Smooth muscle cell (in vitro differentiated cells): Measurements from ENCODE around the gene VSTM2L. TPM values are rescaled to one million over a fixed set of nuclear protein-coding genes. Genes with fewer than 3 reads are reported as not detected.

Source experiments
- DNase-seq: peaks from one replicate; lab custom pipeline; 2025; ENCODE audit not compliant: unreplicated experiment; lab: John Stamatoyannopoulos, UW
- H2AFZ ChIP-seq: fragments of 200-600 bp; sonication (generic); 2 replicates; pipeline ENCODE4 v1.6.0; 2016; ENCODE audit warnings: antibody characterized with exemption, low read depth, mild to moderate bottlenecking
- H3F3A ChIP-seq: fragments of 200-600 bp; sonication (generic); 2 replicates; pipeline ENCODE4 v1.6.0; 2017; ENCODE audit warnings: antibody characterized with exemption, low read depth
- H3K27ac ChIP-seq: fragments of 200-600 bp; sonication (generic); 2 replicates; pipeline ENCODE4 v1.5.1; 2016; ENCODE audit warnings: low read depth, mild to moderate bottlenecking
- H3K27me3 ChIP-seq: fragments of 200-600 bp; sonication (generic); 2 replicates; pipeline ENCODE4 v1.6.1; 2016; ENCODE audit warnings: low read depth, mild to moderate bottlenecking
- H3K36me3 ChIP-seq: fragments of 200-600 bp; sonication (generic); 2 replicates; pipeline ENCODE4 v1.5.1; 2016; ENCODE audit warnings: low read depth
- H3K4me1 ChIP-seq: fragments of 200-600 bp; sonication (generic); 2 replicates; pipeline ENCODE4 v1.5.1; 2016; ENCODE audit warnings: low read depth
- H3K4me2 ChIP-seq: fragments of 200-600 bp; sonication (generic); 2 replicates; pipeline ENCODE4 v1.6.0; 2016; ENCODE audit warnings: mild to moderate bottlenecking
- H3K4me3 ChIP-seq: fragments of 200-600 bp; sonication (generic); 2 replicates; pipeline ENCODE4 v1.5.1; 2016; ENCODE audit warnings: mild to moderate bottlenecking
- H3K79me2 ChIP-seq: fragments of 200-600 bp; sonication (generic); 2 replicates; pipeline ENCODE4 v1.6.0; 2016; ENCODE audit warnings: low read depth, mild to moderate bottlenecking
- H3K9ac ChIP-seq: fragments of 200-600 bp; sonication (generic); 2 replicates; pipeline ENCODE4 v1.6.0; 2016; ENCODE audit warnings: low read depth
- H3K9me3 ChIP-seq: fragments of 200-600 bp; sonication (generic); replicated peaks from 2 replicates; pipeline ENCODE4 v1.5.1; 2016; ENCODE audit warnings: low read depth
- H4K20me1 ChIP-seq: fragments of 200-600 bp; sonication (generic); 2 replicates; pipeline ENCODE4 v1.6.0; 2016; ENCODE audit warnings: low read depth
- WGBS: methylation state at CpG from one replicate; pipeline ENCODE4 v1.1.7; 2016; ENCODE audit warnings: low lambda C conversion rate; 5-methylcytosine and 5-hydroxymethylcytosine counted together
- polyA plus RNA-seq: library from polyadenylated mRNA; unstranded; fragments of >200 nt; fragmentation: Nextera tagmentation; extraction: Ambion mirVana; gene quantifications from 2 replicates; pipeline ENCODE4 v1.2.1, GENCODE V29; 2016
- total RNA-seq: library from RNA; depleted of rRNA; stranded (reverse); fragments of >200 nt; gene quantifications from 2 replicates; pipeline ENCODE4 v1.2.3, GENCODE V29; 2014
- TF ChIP-seq, protein P1 (sequence below): fragments of 200-600 bp; sonication (generic); IDR thresholded peaks from 2 replicates; pipeline ENCODE4 v1.5.1; 2017; ENCODE audit warnings: borderline replicate concordance, mild to moderate bottlenecking, antibody characterized with exemption; ENCODE audit not compliant: insufficient read depth, poor library complexity, severe bottlenecking

VSTM2L gene
- total and polyA plus RNA-seq, 2 experiments from 2014 or later = 0.56 to 1.9 TPM

DNA sequence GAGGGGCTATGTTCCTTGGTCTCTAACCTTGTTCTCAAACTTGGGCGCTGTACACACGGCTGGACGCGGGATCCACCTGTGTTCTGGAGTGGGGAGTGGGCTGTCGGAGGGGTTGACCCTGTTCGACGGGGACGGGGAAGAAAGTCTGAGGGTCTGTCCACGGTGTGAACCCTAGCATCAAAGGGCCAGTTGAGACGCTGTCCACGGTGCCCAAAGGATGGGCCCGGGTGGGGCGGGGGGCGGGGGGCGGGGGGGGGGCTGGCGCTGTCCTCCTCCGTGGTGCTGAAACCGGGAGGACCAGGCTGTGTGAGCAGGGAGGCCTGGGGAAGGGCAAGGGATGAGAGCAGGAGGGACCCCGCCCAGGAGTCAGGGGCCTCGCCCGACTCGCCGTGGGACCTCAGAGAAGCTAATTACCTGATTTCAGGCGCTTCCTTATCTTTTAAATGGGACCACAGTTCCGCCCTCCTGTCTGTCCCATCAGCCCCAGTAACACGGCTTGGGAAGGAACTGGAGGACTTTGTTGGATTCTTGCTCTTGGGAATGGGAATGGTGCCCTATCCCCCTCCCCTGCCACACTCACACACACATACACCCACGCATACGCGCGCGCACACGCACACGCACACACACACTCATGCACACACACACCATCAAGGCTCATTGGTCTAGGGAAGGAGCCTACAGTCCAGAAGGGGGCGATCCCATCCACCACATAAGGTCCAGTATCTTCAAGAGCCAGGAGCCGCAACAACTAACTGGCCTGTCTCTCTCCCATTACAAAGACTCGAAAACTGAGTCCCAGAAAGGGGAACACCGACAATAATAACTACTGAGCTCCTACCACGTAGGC is 1.0 kb upstream of the VSTM2L start:
- Histone ChIP-seq H2AFZ (no peak overlapping the region), H3F3A (no peaks in the 10 kb centered on the region), H3K36me3 (no peaks in the 10 kb centered on the region), H3K9ac (no peak overlapping the region), H3K79me2 (no peaks in the 10 kb centered on the region), H3K9me3 (no peaks in the 10 kb centered on the region), H3K4me2 (no peak overlapping the region), H3K27ac (no peak overlapping the region), H3K4me1 (peaks cover 5% of the 10 kb centered on the region), H4K20me1 (no peaks in the 10 kb centered on the region), H3K4me3 (no peak overlapping the region), H3K27me3 (peaks cover 62% of the 10 kb centered on the region)
- TF ChIP-seq, protein P1, sequence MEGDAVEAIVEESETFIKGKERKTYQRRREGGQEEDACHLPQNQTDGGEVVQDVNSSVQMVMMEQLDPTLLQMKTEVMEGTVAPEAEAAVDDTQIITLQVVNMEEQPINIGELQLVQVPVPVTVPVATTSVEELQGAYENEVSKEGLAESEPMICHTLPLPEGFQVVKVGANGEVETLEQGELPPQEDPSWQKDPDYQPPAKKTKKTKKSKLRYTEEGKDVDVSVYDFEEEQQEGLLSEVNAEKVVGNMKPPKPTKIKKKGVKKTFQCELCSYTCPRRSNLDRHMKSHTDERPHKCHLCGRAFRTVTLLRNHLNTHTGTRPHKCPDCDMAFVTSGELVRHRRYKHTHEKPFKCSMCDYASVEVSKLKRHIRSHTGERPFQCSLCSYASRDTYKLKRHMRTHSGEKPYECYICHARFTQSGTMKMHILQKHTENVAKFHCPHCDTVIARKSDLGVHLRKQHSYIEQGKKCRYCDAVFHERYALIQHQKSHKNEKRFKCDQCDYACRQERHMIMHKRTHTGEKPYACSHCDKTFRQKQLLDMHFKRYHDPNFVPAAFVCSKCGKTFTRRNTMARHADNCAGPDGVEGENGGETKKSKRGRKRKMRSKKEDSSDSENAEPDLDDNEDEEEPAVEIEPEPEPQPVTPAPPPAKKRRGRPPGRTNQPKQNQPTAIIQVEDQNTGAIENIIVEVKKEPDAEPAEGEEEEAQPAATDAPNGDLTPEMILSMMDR = peak; percentile 14
- peak; percentile 18 for DNase-seq
- 32% methylated on average over 34 of the region's 38 CpGs for WGBS

- Histone ChIP-seq H3K79me2 (no peaks in the 10 kb centered on the region), H3K4me3 (peak overlapping the region; percentile 35), H3K27ac (no peak overlapping the region), H3K9me3 (no peaks in the 10 kb centered on the region), H3K36me3 (no peaks in the 10 kb centered on the region), H3F3A (no peaks in the 10 kb centered on the region), H2AFZ (no peak overlapping the region), H3K4me2 (peak overlapping the region; percentile 80), H3K4me1 (peaks cover 19% of the 10 kb centered on the region), H4K20me1 (no peaks in the 10 kb centered on the region), H3K9ac (no peak overlapping the region), H3K27me3 (peaks cover 66% of the 10 kb centered on the region)
- TF ChIP-seq, protein P1 = peak; percentile 28
- WGBS = 38% methylated on average over 52 of the region's 67 CpGs
- DNase-seq = no peak
Observed at GRCh38 chr20:37903317-37904007, 535 bp downstream of the VSTM2L start.

- no peak overlapping the region for H2AFZ ChIP-seq
- H3K4me1 ChIP-seq = peaks cover 19% of the 10 kb centered on the region
- peaks cover 66% of the 10 kb centered on the region for H3K27me3 ChIP-seq
- H3K4me2 ChIP-seq = no peak overlapping the region
- WGBS = 90% methylated on average over 12 of the region's 12 CpGs
- H3K4me3 ChIP-seq = no peak overlapping the region
- no peak overlapping the region for H3K27ac ChIP-seq
- H3K9ac ChIP-seq = no peak overlapping the region
- no peaks in the 10 kb centered on the region for H3K36me3 ChIP-seq
- TF ChIP-seq, protein P1 = no peak
- no peak for DNase-seq
- H4K20me1 ChIP-seq = no peaks in the 10 kb centered on the region
- H3F3A ChIP-seq = no peaks in the 10 kb centered on the region
- no peaks in the 10 kb centered on the region for H3K79me2 ChIP-seq
- no peaks in the 10 kb centered on the region for H3K9me3 ChIP-seq
Observed at GRCh38 chr20:37904008-37904642, 1.2 kb downstream of the VSTM2L start.
